Ovary (tissue), 9 donors: ENCODE results near the gene HBQ1. TPM values are rescaled to one million over a fixed set of nuclear protein-coding genes. Genes with fewer than 3 reads are reported as not detected.

ENCODE experiments used
- DNase-seq, 5 donors: peaks; one replicate each; pipeline ENCODE4 v3.0.0-alpha.2; 2019 to 2020
- H3K27ac ChIP-seq, 2 donors: fragments of 200-600 bp; one replicate each; pipeline versions ENCODE4 v1.5.1 to v1.8.0; 2019 to 2022
- H3K27me3 ChIP-seq: fragments of 200-600 bp; one replicate; pipeline ENCODE4 v1.8.0; 2022
- H3K36me3 ChIP-seq: fragments of 200-600 bp; sonication (generic); one replicate; pipeline ENCODE4 v1.5.1; 2019
- H3K4me1 ChIP-seq: one replicate; pipeline ENCODE4 v1.8.1; 2013; ENCODE audit warnings: mild to moderate bottlenecking, moderate library complexity; ENCODE audit not compliant: insufficient read depth
- H3K4me3 ChIP-seq: fragments of 200-600 bp; sonication (generic); one replicate; pipeline ENCODE4 v1.5.1; 2017
- H3K9me3 ChIP-seq, 2 donors: fragments of 200-600 bp in 1 of 2; sonication (generic) in 1 of 2; one replicate each; pipeline versions ENCODE4 v1.5.1 to v1.8.1; 2013 to 2019; ENCODE audit warnings: mild to moderate bottlenecking in 1 of 2, moderate library complexity in 1 of 2
- EP300 ChIP-seq: sonication (generic); formaldehyde crosslinking; IDR thresholded peaks from one replicate; pipeline ENCODE4 v1.6.1; 2017; ENCODE audit warnings: antibody characterized with exemption
- POLR2A ChIP-seq: fragments of 450-650 bp; IDR thresholded peaks from one replicate; pipeline ENCODE4 v1.6.1; 2017; ENCODE audit warnings: antibody characterized with exemption, mild to moderate bottlenecking, moderate library complexity
- WGBS, 3 donors: extraction: QIAGEN DNeasy Blood & Tissue Kit in 1 of 3; methylation state at CpG; one replicate each; pipeline versions ENCODE4 v1.1.5 to v1.1.7; 2013 to 2017; 5-methylcytosine and 5-hydroxymethylcytosine counted together
- intact Hi-C, 4 donors: fragments of 100-400 bp; cut with DNase I; formaldehyde crosslinking; loops; one replicate each; pipeline versions ENCODE4 v1.11.0 to v1.15.1; 2022 to 2023
- polyA plus RNA-seq, 2 donors: library from polyadenylated mRNA; stranded (reverse); fragments of 200-250 nt in 1 of 2; fragments of 350-450 nt in 1 of 2; fragmentation: Illumina TruSeq in 1 of 2; extraction: RNeasy Lipid Tissue Mini Kit (QIAGEN cat#74804) in 1 of 2; gene quantifications; one replicate each; pipeline ENCODE4 v1.2.3, GENCODE V29; 2013 to 2014
- total RNA-seq, 7 donors: library from RNA; depleted of rRNA in 2 of 7; stranded (reverse); fragments of >200 nt in 2 of 7; fragmentation: NEBNext Ultra II Directional in 3 of 7; extraction: Animal tissue kit (Norgen Biotek cat#: 25700) in 3 of 7; gene quantifications; one replicate each; pipeline versions ENCODE4 v1.1.0 to v1.2.4, GENCODE V29; 2016 to 2023
- TF ChIP-seq, protein P1 (sequence below), 3 donors: fragments of 450-650 bp in 2 of 3; fragments of 200-600 bp in 1 of 3; IDR thresholded peaks; one replicate each; pipeline versions ENCODE4 v1.5.1 to v1.8.0; 2016 to 2022; ENCODE audit warnings: antibody characterized with exemption in 3 of 3, mild to moderate bottlenecking in 1 of 3
- donor health status: DM: no; HTN: no; CAD: no; lungs with moderate emphysema.
- donor health status: DM: no; HTN: no; CAD: no.
- donor health status: Bipolar disorder and iron deficiency.
- donor health status: DM: yes; HTN: yes; CAD: no.
- donor health status: DM: no; HTN: no; CAD: no.
- donor health status: DM: yes; HTN: yes; CAD: no.

HBQ1 gene
- total and polyA plus RNA-seq, 9 donors: 0.29 TPM; not detected in 8

- no peak for DNase-seq
- H3K36me3 ChIP-seq: no peaks in the 10 kb centered on the region
- no peak overlapping the region for H3K4me3 ChIP-seq
- TF ChIP-seq POLR2A: no peak
- TF ChIP-seq, protein P1, sequence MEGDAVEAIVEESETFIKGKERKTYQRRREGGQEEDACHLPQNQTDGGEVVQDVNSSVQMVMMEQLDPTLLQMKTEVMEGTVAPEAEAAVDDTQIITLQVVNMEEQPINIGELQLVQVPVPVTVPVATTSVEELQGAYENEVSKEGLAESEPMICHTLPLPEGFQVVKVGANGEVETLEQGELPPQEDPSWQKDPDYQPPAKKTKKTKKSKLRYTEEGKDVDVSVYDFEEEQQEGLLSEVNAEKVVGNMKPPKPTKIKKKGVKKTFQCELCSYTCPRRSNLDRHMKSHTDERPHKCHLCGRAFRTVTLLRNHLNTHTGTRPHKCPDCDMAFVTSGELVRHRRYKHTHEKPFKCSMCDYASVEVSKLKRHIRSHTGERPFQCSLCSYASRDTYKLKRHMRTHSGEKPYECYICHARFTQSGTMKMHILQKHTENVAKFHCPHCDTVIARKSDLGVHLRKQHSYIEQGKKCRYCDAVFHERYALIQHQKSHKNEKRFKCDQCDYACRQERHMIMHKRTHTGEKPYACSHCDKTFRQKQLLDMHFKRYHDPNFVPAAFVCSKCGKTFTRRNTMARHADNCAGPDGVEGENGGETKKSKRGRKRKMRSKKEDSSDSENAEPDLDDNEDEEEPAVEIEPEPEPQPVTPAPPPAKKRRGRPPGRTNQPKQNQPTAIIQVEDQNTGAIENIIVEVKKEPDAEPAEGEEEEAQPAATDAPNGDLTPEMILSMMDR (IDR thresholded peaks at IDR 0.05): no peak
- TF ChIP-seq EP300: no peak
- H3K9me3 ChIP-seq: no peaks in the 10 kb centered on the region
- H3K27ac ChIP-seq: no peak overlapping the region
- no peaks in the 10 kb centered on the region for H3K4me1 ChIP-seq
- H3K27me3 ChIP-seq: no peaks in the 10 kb centered on the region
- WGBS, 3 donors: 89 to 93% (median 92%) methylated on average over 8 of the region's 8 CpGs
- intact Hi-C loops: no loop called here
Measured at GRCh38 chr16:187330-187729, 7.1 kb downstream of the HBQ1 start.

DNA sequence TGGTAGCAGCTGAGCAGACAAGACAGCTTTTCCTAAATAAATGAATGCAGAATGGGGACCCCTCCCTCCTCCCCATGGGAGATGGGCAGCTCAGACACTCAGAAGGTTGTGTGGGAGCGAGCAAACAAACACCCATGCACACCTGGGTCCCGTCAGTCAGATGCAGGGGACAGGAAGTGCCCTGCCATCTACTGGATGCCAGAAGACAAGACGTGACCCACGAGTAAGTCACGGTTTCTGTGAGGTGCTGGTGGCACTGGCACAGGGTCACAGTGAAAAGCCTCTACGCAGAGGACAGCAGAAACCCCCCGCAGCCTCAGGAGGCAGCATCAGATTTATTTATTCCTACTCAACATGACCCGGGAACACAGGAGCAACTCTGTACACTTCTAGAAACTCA, 8.4 kb downstream of the HBQ1 start:
- Histone ChIP-seq H3K4me3 (no peak overlapping the region), H3K27ac (no peak overlapping the region), H3K36me3 (no peaks in the 10 kb centered on the region), H3K9me3 (no peaks in the 10 kb centered on the region), H3K4me1 (no peaks in the 10 kb centered on the region), H3K27me3 (no peaks in the 10 kb centered on the region)
- DNase-seq: no peak
- WGBS, 3 donors: 72 to 82% (median 77%) methylated on average over 8 of the region's 8 CpGs
- intact Hi-C loops: no loop called here
- TF ChIP-seq EP300: no peak
- no peak for TF ChIP-seq POLR2A
- TF ChIP-seq, protein P1 (IDR thresholded peaks at IDR 0.05): no peak

DNA sequence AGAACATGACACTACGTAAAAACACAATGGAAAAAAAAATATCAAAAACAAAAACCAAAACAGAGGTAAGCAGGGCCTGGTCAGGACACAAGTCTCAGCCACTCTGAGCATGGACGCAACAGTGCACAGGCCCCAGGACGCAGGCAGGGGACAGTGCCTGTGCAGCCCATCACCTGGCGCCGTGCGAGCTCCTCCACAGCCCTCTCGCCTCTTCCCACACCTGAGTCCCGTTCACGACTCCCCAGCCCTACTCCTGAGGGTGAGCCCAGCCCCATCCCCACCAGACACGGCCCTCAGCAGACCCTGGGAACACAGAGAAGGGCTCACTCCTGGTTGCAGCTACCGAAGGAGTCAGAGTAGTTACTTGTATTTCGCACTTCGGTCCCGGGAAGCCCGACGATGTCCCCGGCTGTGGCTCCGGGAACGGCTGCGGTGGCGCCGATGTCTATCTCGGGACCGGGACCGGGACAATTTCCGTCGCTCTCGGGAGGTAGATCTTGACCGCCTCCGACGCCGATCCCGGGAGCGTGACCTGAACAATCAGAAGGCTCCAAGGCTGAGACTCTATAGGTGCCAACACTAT, 9.4 kb downstream of the HBQ1 start:
- WGBS, 3 donors: 89 to 93% (median 91%) methylated on average over 34 of the region's 34 CpGs
- intact Hi-C loops: no loop called here
- TF ChIP-seq EP300: no peak
- TF ChIP-seq POLR2A: no peak
- TF ChIP-seq, protein P1 (IDR thresholded peaks at IDR 0.05): no peak
- DNase-seq: no peak
- Histone ChIP-seq H3K36me3 (no peaks in the 10 kb centered on the region), H3K4me3 (no peak overlapping the region), H3K9me3 (no peaks in the 10 kb centered on the region), H3K4me1 (no peaks in the 10 kb centered on the region), H3K27me3 (no peaks in the 10 kb centered on the region), H3K27ac (no peak overlapping the region)

DNA sequence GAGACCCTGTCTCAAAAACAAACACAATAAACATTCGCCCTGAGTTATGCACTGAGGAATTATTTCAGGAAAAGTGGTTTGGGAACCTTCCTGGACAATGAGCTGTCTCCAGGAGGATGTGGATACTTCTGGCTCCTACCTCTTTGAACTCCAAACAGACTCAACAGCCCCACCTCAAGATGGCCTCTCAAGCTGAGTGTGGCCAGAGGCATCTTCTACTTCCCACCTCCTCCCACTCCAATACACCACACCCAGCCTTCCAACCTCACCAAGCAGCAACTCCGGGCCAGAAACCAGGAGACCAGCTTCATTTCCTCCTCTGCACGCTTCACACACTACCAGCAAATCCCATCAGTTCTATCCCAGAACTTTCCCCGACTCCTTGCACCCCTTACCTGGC, 11.6 kb downstream of the HBQ1 start:
- H3K27me3 ChIP-seq: no peaks in the 10 kb centered on the region
- no peaks in the 10 kb centered on the region for H3K9me3 ChIP-seq
- intact Hi-C loops: no loop called here
- WGBS, 3 donors: 81 to 91% (median 88%) methylated on average over 4 of the region's 4 CpGs
- H3K4me3 ChIP-seq: no peak overlapping the region
- H3K36me3 ChIP-seq: no peaks in the 10 kb centered on the region
- H3K27ac ChIP-seq: no peak overlapping the region
- H3K4me1 ChIP-seq: no peaks in the 10 kb centered on the region
- TF ChIP-seq POLR2A (no peak), EP300 (no peak)
- TF ChIP-seq, protein P1 (IDR thresholded peaks at IDR 0.05): no peak
- no peak for DNase-seq
